NCI-H2171 (cell line): Measurements from ENCODE around the gene STRBP.

Experiments
- DNase-seq: peaks from one replicate; lab custom pipeline; 2025; lab: John Stamatoyannopoulos, UW

The STRBP gene

DNA sequence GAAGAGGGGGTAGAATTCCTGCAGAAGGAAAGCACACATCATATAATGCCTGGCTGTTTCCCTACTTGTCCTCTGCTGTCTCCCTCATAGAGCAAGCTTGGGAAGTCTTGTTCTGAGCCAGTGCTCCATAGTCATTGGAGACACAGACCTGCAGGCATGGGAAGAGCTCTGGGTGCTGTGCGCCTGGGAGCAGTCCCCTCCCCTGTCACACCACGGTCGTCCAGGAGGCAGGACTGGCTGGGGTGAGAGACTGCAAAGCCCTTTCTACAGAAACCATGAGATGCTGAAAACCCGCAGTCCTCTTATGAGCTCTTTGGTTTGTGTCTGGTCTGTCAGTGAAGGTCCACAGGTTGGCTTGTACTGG lies 170.3 kb downstream of the STRBP start:
- DNase-seq, result no peak

DNA sequence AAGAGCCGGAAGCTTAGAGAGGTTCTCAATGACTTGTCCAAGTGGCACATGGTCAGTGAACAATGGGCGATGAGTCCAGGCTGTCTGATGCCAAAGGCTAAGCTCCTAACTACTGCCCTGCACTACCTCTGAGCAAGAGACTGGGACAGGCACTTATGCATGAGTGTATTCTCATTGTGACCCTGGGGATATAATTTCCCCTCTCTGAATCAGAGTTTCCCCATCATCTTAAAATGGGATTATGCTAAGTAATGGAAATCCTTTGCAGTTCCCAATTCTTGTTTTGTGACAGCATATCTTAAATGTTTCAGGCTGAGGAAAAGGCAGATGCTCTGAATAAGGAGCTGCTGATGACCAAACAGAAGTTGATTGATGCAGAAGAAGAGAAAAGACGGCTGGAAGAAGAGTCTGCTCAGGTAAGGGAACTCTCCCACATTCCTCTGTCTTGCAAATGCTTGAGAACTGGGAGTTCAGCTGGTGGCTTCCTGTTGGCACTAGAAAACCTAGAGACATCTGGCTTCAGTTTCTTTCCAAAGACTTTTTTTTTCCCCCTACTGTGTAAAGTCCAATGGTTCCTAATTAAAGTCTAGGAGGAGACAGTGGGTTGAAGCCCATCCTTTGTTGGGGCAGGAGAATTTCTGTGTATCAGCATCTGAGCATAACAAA lies 170.8 kb downstream of the STRBP start:
- no peak for DNase-seq

DNA sequence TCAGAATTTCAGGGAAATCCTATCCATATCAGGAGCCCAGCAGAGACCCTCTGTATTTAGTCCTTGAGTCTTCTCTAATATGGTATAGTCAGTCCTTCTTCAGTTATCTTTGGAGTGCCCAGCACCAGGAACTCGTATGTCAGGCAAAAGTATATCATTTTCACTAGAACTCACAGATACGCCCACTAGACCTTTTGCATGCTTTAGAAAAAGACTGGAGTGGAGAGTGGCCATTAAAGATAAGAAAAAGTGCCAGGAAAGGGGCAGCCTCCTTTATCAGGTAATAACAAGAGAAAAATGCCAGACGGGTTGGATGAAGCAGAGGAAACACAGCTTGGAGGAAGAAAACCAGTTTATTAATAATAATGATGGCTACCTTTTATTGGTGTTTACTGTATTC lies 171.4 kb downstream of the STRBP start:
- no peak for DNase-seq

DNA sequence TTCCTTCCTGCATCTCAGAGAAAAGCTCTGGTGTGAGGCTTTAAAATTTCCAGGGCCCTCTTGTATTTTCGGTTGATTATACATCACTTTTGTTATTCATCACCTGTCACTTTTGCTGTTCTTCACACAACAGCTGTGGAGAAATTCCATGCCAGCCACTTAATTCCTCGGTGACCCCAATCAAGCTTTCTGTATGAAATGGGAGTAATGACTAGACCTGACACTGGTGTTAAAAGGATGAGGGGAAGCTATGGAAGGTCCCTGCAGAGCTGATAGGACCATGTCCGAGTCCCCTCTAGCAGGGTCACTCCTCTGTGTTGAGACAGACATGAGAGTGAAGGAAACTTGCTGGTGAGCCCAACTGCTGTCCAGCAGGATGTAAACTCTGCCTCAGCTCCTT lies 175.2 kb downstream of the STRBP start:
- no peak for DNase-seq

DNA sequence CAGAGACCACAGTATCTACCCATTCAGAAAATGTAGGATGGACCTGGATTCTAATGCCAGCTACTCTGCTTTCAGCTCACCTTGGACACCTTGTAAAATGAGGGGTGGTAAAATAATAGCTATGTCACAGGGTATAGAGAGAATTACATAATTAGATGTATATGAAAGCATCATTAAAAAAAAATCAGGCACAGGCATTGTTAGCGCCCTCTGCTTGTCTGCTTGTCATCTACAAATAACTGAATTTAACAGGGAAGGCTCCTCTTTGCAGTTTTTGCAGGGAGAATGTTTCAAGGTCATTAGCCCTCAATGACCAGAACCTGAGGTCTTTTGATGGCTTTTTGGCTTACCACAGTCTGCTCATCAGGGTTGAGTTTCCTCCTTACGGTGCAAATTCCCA lies 176.9 kb downstream of the STRBP start:
- DNase-seq, result no peak

DNA sequence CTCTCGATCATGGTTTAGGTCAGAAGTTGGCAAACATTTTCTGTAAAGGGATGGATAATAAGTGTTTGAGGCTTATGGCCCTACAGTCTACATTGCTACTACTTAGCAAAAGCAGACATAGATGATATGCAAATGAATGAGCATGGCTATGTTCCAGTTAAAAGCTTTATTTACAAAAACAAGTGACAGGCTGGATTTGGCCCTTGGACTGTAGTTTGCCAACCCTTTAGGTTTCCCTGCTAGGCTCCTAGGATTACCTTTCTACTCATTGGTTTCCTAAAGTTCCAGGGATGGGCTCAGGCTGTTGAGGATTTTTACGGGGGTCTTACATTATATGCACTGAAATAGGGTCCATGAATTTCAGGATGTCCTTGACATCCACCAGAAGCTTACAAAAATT lies 177.4 kb downstream of the STRBP start:
- DNase-seq, result no peak

DNA sequence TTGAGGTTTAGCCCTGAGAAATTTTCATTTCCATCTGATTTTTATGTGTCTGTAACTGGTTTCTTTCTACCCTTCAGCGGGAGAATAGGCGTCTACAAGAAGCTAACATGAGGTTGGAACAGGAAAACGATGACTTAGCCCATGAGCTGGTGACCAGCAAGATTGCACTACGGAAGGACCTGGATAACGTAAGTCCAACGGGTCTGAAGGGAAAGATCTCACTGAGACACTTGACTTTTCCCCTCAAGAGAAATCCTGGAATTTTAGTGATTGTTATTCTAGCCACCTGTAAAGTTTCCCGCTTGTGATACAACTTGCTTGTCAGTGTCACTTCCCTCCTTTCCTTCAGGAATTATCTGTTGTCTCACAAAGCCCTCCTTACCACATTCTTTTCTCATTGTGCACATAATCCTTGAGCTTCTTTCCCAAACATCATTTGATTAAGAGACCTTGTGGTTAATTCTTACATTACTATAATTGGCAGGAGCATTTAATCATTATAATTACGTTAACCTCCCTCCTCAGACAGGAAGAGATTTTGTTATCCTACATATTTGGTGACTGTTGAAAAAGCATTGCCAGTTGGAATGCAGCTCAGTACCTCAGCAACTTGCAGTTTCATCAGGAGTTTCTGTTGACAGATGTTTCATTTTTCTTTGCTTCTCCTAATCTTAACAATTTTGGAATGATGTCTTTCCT lies 178.0 kb downstream of the STRBP start:
- no peak for DNase-seq

DNA sequence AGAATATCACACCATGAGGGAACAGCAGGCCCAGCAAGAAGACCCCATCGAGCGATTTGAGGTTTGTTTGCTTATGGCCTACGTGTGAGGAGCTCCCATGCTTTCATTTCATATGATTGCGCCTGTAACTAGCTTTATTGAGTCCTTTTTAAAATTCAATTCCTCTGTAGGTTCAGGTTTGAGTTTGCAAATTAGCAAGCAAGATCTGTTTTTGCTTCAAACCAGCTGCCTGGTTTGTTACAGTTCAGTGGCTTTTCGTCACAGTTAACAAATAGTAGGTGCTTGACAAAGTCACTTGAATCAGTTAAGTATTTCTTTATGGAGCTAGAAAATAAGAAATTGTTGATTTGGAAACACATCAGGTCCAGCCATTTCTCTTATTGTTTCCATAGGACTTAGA lies 178.6 kb downstream of the STRBP start:
- DNase-seq, result no peak

DNA sequence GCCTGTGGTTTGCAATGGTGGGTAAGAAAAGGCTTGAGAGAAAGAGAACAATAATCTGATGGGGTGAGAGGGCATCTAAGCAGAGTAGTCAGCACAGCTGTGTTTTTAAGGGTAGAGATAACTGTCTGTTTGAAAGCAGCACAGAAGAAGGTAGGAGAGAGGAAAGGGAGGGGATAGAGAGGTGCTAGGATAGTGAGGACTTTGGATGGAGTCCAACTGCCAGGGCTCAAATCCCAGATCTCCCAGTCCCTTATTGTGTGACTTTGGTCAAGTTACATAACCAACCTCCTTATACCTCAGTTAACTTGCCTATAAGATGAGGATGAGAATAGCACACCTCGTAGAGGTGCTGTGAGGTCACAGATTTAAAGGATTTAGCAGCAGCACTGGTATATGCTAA lies 179.3 kb downstream of the STRBP start:
- DNase-seq, result no peak

DNA sequence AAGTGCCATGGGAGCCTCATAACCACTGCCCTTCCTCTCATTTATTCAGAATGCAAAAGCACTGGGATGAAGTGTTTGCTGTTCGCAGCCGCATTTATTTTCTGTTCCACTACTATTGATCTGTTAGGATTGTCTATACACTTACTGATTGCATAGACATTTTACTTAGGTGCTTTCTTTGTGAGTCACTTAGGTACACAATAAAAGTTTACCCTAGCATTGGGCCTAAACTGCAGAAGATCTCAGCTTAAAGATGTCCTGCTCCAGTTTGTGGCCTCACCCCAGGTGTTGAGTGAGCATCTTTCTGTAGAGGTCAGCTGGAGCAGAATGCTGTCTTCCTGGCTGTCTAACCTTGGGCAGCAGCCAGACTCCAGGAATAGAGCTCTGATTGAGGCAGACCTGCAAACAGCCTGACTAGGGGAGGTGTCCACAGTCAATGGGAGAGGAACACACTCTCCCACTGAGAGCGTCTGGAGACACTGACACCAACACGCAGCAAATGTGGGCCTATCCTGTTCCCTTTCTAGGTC lies 181.0 kb downstream of the STRBP start:
- DNase-seq, result no peak

DNA sequence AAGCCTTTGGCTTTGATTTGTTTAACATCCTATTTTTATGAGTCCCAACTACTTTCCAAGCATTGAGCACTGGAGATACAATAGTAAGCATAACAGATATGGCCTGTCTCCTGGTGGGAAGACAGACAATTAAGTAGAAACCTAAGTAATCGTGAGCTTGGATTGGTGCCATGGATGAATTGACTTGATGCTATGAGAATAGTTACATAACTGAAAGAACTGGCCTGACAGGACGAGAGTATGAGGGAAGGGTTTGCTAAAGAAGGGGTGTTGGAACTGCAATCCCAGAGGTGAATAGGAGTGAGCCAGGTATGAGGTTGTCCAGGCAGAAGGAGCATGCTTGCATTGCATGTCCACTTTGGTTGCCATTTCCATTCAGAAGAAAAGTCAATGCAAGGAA lies 182.5 kb downstream of the STRBP start:
- no peak for DNase-seq

DNA sequence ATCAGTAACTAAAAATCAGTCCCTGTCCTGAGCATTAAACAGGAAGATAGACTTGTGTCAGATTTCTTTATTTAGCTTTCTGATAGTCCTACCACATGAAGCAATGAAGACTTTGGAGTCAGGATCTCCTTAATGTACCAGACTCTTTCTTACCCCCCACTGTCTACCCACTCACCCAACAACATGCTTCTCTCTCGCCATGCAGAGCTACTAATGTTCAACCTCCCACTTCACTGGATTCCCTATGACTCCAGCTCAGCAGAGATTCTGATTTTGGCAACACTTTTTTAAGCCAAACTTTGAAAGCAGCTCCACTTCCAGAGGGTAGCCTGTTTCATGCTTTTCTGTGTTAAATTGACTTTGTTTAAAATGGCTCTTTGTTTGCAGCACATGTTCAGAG lies 184.1 kb downstream of the STRBP start:
- DNase-seq, result no peak

DNA sequence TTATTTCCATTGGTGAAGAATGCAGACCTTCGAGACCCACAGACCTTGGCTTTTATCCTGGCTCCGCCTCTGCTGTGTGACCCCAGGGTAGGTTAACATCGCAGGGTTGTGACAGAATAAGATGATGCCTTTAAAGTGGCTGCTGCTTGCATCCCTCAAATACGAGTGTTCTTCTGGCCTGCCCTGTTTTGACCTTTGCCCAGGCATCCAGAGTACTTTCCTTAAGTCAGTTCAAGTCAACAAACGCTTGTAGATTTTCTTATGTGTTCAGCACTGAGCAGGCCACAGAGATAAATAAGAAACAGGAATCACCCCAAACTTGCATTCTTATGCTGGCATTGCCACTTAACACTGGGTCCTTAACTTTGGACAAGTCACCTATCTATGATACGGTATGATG lies 184.7 kb downstream of the STRBP start:
- no peak for DNase-seq

DNA sequence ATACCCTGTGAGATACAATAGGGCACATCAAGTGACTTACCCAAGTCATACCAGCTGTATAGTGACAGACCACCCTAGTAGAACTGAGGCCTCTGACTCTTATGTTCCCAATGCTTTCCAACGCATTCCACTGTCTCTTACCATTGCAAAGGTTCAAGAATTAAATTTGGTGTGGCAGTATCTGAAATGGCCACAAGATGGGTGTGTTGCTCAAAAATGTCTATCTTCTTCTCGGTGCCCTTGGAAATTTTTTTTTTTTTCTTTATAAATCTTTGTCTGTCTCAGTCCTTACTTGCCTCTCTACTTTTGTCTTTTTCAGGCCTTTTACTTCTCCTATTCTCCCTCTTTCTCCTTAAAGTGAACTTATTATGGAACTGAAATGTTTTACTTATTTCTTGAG lies 186.6 kb downstream of the STRBP start:
- DNase-seq, result peak; percentile 13

DNA sequence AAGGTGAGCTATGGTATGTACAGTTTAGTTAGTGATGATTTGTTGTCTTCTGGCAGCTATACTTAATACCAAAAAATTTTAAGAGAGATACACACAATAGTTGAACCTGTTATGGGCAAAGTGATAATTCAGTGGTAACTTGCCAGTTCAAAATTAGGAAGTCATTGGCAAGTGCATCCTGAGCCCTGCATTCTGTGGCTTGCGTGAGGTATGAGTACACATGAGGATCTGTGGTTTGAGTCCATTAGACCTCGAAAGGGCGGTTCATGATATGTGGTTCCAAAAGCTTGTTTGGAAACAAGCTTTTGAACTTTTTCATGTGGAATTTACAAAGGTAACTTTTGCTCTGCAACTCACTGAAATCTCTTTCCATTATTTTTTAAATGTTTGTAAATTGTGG lies 187.9 kb downstream of the STRBP start:
- DNase-seq, result no peak

DNA sequence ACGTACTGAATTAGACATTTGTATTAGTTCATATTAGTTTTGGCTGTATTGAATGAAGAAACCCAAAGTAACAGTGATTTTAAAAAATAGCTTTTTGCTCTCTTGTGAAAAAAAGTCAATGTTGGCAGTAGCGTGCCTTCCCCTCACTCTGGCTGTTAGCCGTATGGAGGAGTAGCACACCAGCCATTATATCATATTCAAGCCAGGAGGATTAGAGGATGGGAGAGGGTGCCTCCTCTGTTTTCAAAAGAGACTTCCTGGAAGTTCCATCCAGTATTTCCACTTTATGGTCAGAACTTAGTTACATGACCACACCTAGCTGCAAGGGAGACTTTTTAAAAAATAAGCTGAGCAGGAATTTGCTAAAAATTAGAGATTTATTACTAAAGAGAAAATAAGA lies 193.8 kb downstream of the STRBP start:
- DNase-seq, result no peak

DNA sequence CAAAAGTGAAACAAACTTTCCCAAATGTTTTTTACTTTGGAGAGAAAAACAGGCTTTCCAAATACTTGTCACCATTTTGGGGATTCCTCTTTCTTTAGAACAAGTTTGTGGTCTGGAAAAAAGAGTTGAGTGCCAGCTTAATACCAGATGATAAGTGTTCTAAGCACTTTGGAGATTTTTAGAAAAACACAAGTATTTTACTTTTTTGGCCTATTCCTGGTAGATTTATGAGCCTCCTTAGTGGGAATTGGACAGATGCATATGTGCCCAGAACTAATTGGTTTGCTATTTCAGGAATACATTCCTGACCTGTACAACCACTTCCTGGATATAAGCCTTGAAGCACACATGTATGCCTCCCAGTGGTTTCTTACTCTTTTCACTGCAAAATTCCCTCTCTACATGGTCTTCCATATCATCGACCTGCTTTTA lies 194.4 kb downstream of the STRBP start:
- no peak for DNase-seq

DNA sequence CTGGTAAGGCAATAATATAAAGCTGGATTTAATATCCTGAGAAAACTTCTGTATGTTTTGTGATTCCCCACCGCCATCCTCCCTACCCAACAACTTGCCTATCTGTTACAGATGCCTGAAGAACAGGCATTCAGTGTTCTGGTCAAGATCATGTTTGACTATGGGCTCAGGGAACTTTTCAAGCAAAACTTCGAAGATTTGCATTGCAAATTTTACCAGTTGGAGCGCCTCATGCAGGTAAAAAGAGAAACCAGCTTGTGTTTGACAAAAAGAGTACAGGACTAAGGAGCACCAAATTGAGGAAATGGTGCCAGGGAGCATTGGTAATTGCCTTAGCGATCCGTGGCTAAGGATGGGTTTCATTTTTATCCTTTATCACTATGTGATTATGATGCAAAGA lies 194.9 kb downstream of the STRBP start:
- DNase-seq, result no peak

DNA sequence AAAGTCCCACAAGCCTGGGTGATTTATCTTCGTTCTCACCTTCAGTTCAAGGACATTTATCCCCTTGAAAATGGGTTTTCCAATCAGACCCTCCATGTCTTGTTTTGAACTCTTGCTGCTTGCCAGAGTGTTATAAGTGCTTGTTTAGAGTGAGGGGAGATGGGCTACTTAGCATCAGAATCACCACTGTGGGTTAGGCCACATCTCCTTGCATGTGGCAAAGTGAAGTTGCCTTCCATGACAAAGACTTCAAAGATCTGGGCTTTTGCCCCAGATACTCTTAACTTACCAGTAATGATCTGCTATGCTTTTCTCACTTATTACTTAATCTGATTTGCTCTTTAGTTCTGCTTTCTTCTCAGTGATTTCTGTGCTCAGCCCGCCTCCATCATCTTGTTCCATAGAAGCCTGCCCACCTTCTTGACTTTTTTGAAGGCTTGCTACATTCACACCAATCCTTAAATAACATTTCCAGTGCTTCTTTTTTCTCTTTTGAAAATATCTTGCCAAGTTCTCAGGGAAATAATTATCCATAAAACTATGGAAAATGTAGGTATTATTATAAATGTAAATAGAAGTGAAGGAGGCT lies 195.9 kb downstream of the STRBP start:
- no peak for DNase-seq
